GM12878 (cell line): Measurements from ENCODE around the gene THSD4. TPM values are rescaled to one million over a fixed set of nuclear protein-coding genes. Genes with fewer than 3 reads are reported as not detected.

ENCODE experiments used
- ATAC-seq: fragments of 200-7000 bp; cut with Tn5 transposase; 3 replicates; pipeline ENCODE4 v1.9.1; 2020; ENCODE audit warnings: mild to moderate bottlenecking, moderate library complexity
- BruUV-seq: library from RNA; stranded (reverse); fragments of 400-500 nt; replicated peaks from 2 replicates; lab custom pipeline; 2021; lab: Mats Ljungman, UMichigan
- CTCF ChIA-PET: fragments of 300-600 bp; sonication (Branson Sonifier 250); formaldehyde crosslinking; extraction: SDS; loops from one replicate; lab custom pipeline; 2021; ENCODE audit warnings: inconsistent platforms; lab: Yijun Ruan, JAX
- POLR2A ChIA-PET: fragments of 350-600 bp; formaldehyde crosslinking; extraction: SDS; loops from one replicate; lab custom pipeline; 2021; ENCODE audit warnings: inconsistent platforms; lab: Charles Lee
- RAD21 ChIA-PET: fragments of 300-600 bp; sonication (Branson Sonifier 250); formaldehyde crosslinking; loops from one replicate; lab custom pipeline; 2023; ENCODE audit warnings: antibody characterized with exemption; ENCODE audit not compliant: unreplicated experiment; lab: Charles Lee
- SMC1A ChIA-PET: fragments of 300-600 bp; sonication (Branson Sonifier 250); formaldehyde crosslinking; loops from one replicate; lab custom pipeline; 2023; ENCODE audit not compliant: unreplicated experiment, uncharacterized antibody; lab: Charles Lee
- DNase-seq: peaks from one replicate; pipeline ENCODE4 v3.0.0-alpha.2; 2011; ENCODE audit warnings: low read depth, low spot score
- FAIRE-seq: peaks from 3 replicates; lab custom pipeline; 2011; peaks lifted over from hg19 to GRCh38; lab: Jason Lieb, UNC
- H2AFZ ChIP-seq: 2 replicates; pipeline ENCODE4 v1.6.0; 2011; ENCODE audit warnings: low read depth, low read length, control low read depth; ENCODE audit not compliant: control insufficient read depth
- H3K27ac ChIP-seq: 2 replicates; pipeline ENCODE4 v1.5.1; 2011; ENCODE audit warnings: control low read depth; ENCODE audit not compliant: control insufficient read depth, insufficient read depth
- H3K27me3 ChIP-seq, 2 experiments: replicated peaks in 1 of 2; 2 replicates each; pipeline versions ENCODE4 v1.6.0 to v1.6.1; 2011; ENCODE audit warnings: low read length in 1 of 2; ENCODE audit not compliant: control insufficient read depth in 2 of 2, insufficient read depth in 2 of 2
- H3K36me3 ChIP-seq, 2 experiments: 2 replicates each; pipeline ENCODE4 v1.5.1; 2011; ENCODE audit warnings: low read length in 1 of 2; ENCODE audit not compliant: control insufficient read depth in 2 of 2, insufficient read depth in 2 of 2
- H3K4me1 ChIP-seq: 2 replicates; pipeline ENCODE4 v1.6.1; 2011; ENCODE audit warnings: mild to moderate bottlenecking, low read length, moderate library complexity, mixed read lengths; ENCODE audit not compliant: control insufficient read depth, insufficient read depth
- H3K4me2 ChIP-seq: 2 replicates; pipeline ENCODE4 v1.6.0; 2011; ENCODE audit warnings: control low read depth; ENCODE audit not compliant: control insufficient read depth, insufficient read depth
- H3K4me3 ChIP-seq: fragments of 200-600 bp; sonication (generic); 2 replicates; pipeline ENCODE4 v1.5.1; 2016
- H3K79me2 ChIP-seq: 2 replicates; pipeline ENCODE4 v1.6.0; 2011; ENCODE audit warnings: low read length; ENCODE audit not compliant: control insufficient read depth, insufficient read depth
- H3K9ac ChIP-seq: 2 replicates; pipeline ENCODE4 v1.8.0; 2011; ENCODE audit warnings: low read length, control low read depth, mixed read lengths; ENCODE audit not compliant: control insufficient read depth, insufficient read depth
- H3K9me3 ChIP-seq: replicated peaks from 3 replicates; pipeline ENCODE4 v1.5.1; 2011; ENCODE audit warnings: mild to moderate bottlenecking, low read length; ENCODE audit not compliant: control insufficient read depth, insufficient read depth
- H4K20me1 ChIP-seq: 2 replicates; pipeline ENCODE4 v1.6.0; 2011; ENCODE audit not compliant: control insufficient read depth, insufficient read depth
- BACH1 ChIP-seq: fragments of 450-650 bp; IDR thresholded peaks from 2 replicates; pipeline ENCODE4 v1.6.1; 2017; ENCODE audit warnings: mild to moderate bottlenecking, borderline replicate concordance
- CHD1 ChIP-seq: IDR thresholded peaks from 2 replicates; pipeline ENCODE4 v1.6.1; 2012; ENCODE audit warnings: low read depth, low read length, improper control_type of control experiment
- POU2F2 ChIP-seq: IDR thresholded peaks from 3 replicates; pipeline ENCODE4 v1.6.1; 2011; ENCODE audit warnings: low read depth, mild to moderate bottlenecking, low read length, borderline replicate concordance
- RBBP5 ChIP-seq: fragments of 200-600 bp; sonication (generic); conservative IDR thresholded peaks from 2 replicates; pipeline ENCODE4 v1.6.1; 2016
- SP1 ChIP-seq: IDR thresholded peaks from one replicate; pipeline ENCODE4 v1.6.1; 2011; ENCODE audit warnings: low read depth, low read length
- STAT3 ChIP-seq: IDR thresholded peaks from 2 replicates; pipeline ENCODE4 v1.6.1; 2011; ENCODE audit warnings: low read depth, low read length, improper control_type of control experiment
- USF2 ChIP-seq: IDR thresholded peaks from 2 replicates; pipeline ENCODE4 v1.6.1; 2011; ENCODE audit warnings: low read depth, low read length, improper control_type of control experiment, borderline replicate concordance
- WGBS: methylation state at CpG from one replicate; pipeline ENCODE4 v1.1.6; 2016; ENCODE audit warnings: low lambda C conversion rate; ENCODE audit not compliant: insufficient replicate concordance, insufficient coverage; ENCODE audit errors: missing lambda C conversion rate; 5-methylcytosine and 5-hydroxymethylcytosine counted together
- in situ Hi-C: fragments of 300-500 bp; cut with MboI; formaldehyde crosslinking; loops from 9 replicates; pipeline ENCODE4 v1.14.3; 2018; ENCODE audit warnings: mixed read lengths
- intact Hi-C: fragments of 100-400 bp; cut with micrococcal nuclease; formaldehyde crosslinking; loops from one replicate; pipeline ENCODE4 v1.14.2; 2022; ENCODE audit not compliant: unreplicated experiment
- polyA plus RNA-seq, 11 experiments: library from polyadenylated mRNA; depleted of rRNA in 4 of 11; unstranded in 6 of 11; stranded (reverse) in 5 of 11; fragments of >200 nt; fragmentation: Nextera tagmentation in 4 of 11; fragmentation: Illumina TruSeq in 1 of 11; extraction: Ambion mirVana in 4 of 11; extraction: Trizol in 1 of 11; gene quantifications; 1 replicate in 1 of 11; 2 replicates in 10 of 11; pipeline versions ENCODE4 v1.2.1 to v1.2.3, GENCODE V29; 2011 to 2016; ENCODE audit warnings: inconsistent platforms in 2 of 11, missing spikeins in 2 of 11, low read depth in 1 of 11
- total RNA-seq, 4 experiments: library from RNA; depleted of rRNA in 3 of 4; stranded (reverse); fragments of >200 nt in 3 of 4; fragmentation: Illumina TruSeq in 1 of 4; extraction: Trizol in 1 of 4; gene quantifications; 2 replicates each; pipeline versions ENCODE4 v1.2.1 to v1.2.3, GENCODE V29; 2013 to 2021
- TF ChIP-seq, protein P1 (sequence below): fragments of 450-650 bp; IDR thresholded peaks from 2 replicates; pipeline ENCODE4 v1.6.1; 2017; ENCODE audit warnings: mild to moderate bottlenecking, moderate library complexity

The THSD4 gene
- total and polyA plus RNA-seq, 10 of the 15 experiments (the other 5 are each of a cell fraction or from before 2014, with no cell fraction given): 0.04 to 0.13 (median 0.05) TPM; not detected in 7

DNA sequence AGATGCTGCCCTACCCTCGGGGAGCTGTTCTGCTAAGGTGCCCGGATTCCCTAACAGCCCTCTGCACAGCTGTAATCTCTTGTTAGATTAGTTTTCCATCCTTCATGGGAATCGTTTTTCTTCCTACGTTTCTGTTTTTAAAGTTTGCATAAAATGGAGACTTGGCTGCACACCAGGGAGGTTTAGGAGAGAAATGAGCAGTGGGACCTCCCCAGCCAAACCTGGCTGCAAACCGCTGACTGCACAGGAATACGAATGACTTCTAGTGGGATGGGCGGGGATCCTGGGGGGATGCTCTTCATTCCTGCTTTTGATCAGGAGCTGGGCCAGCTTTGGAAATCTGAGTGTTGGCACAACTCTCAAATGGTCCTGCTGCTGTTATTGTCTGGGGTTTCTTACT, 77.5 kb downstream of the THSD4 start:
- Histone ChIP-seq H3K4me1 (no peaks in the 10 kb centered on the region), H3K4me2 (no peak overlapping the region), H3K4me3 (no peak overlapping the region), H3K36me3 (no peaks in the 10 kb centered on the region), H4K20me1 (no peaks in the 10 kb centered on the region), H3K9ac (no peak overlapping the region), H3K27ac (no peak overlapping the region), H2AFZ (no peak overlapping the region), H3K79me2 (no peaks in the 10 kb centered on the region), H3K9me3 (no peaks in the 10 kb centered on the region), H3K27me3 (no peaks in the 10 kb centered on the region)
- WGBS: 12% methylated on average over 7 of the region's 7 CpGs
- DNase-seq: no peak
- ATAC-seq: no peak
- intact Hi-C loops: no loop called here
- no peak for FAIRE-seq
- no TSS peak for BruUV-seq
- SMC1A ChIA-PET: no interaction called here
- CTCF ChIA-PET: no interaction called here
- TF ChIP-seq CHD1 (no peak), SP1 (no peak), RBBP5 (no peak), USF2 (no peak), STAT3 (no peak), BACH1 (no peak), POU2F2 (no peak)
- TF ChIP-seq, protein P1, sequence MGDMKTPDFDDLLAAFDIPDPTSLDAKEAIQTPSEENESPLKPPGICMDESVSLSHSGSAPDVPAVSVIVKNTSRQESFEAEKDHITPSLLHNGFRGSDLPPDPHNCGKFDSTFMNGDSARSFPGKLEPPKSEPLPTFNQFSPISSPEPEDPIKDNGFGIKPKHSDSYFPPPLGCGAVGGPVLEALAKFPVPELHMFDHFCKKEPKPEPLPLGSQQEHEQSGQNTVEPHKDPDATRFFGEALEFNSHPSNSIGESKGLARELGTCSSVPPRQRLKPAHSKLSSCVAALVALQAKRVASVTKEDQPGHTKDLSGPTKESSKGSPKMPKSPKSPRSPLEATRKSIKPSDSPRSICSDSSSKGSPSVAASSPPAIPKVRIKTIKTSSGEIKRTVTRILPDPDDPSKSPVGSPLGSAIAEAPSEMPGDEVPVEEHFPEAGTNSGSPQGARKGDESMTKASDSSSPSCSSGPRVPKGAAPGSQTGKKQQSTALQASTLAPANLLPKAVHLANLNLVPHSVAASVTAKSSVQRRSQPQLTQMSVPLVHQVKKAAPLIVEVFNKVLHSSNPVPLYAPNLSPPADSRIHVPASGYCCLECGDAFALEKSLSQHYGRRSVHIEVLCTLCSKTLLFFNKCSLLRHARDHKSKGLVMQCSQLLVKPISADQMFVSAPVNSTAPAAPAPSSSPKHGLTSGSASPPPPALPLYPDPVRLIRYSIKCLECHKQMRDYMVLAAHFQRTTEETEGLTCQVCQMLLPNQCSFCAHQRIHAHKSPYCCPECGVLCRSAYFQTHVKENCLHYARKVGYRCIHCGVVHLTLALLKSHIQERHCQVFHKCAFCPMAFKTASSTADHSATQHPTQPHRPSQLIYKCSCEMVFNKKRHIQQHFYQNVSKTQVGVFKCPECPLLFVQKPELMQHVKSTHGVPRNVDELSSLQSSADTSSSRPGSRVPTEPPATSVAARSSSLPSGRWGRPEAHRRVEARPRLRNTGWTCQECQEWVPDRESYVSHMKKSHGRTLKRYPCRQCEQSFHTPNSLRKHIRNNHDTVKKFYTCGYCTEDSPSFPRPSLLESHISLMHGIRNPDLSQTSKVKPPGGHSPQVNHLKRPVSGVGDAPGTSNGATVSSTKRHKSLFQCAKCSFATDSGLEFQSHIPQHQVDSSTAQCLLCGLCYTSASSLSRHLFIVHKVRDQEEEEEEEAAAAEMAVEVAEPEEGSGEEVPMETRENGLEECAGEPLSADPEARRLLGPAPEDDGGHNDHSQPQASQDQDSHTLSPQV: no peak
- POLR2A ChIA-PET: no interaction called here
- in situ Hi-C loops: no loop called here
- RAD21 ChIA-PET: no interaction called here
